ENCODE results near the gene AKAP9.

- no peak for TF ChIP-seq POLR2A (IDR thresholded peaks at IDR 0.05; ENCODE audit: low read length)
- no peak for TF ChIP-seq GATA1 (IDR thresholded peaks at IDR 0.05; ENCODE audit: low read depth, low read length)
Observed at GRCh38 chr7:92072121-92072520, 131.5 kb downstream of the AKAP9 start.

Data from erythroblast (primary cell).